PFSK-1 (cell line): ENCODE data around the gene NPSR1.

Source experiments
- FOXP2 ChIP-seq: optimal IDR thresholded peaks from 2 replicates; pipeline ENCODE3; 2011; ENCODE audit warnings: borderline replicate concordance, control low read depth, inconsistent platforms; ENCODE audit not compliant: insufficient read depth; ENCODE audit errors: extremely low read length, extremely low read depth
- POLR2AphosphoS5 ChIP-seq: IDR thresholded peaks from 2 replicates; pipeline ENCODE4 v1.6.1; 2012; ENCODE audit warnings: low read depth, mild to moderate bottlenecking, control low read depth, low read length, moderate library complexity
- SIN3A ChIP-seq: IDR thresholded peaks from 2 replicates; pipeline ENCODE4 v1.6.1; 2012; ENCODE audit warnings: mild to moderate bottlenecking, low read length, moderate library complexity, borderline replicate concordance; ENCODE audit not compliant: insufficient read depth
- TAF1 ChIP-seq: IDR thresholded peaks from 2 replicates; pipeline ENCODE4 v1.6.1; 2012; ENCODE audit warnings: low read length, control low read depth, borderline replicate concordance; ENCODE audit not compliant: insufficient read depth
- TF ChIP-seq, protein P1 (sequence below), 2 experiments: IDR thresholded peaks; 2 replicates each; pipeline versions ENCODE4 v1.6.1 to v1.8.0; 2011 to 2012; ENCODE audit warnings: low read depth in 2 of 2, low read length in 2 of 2, control low read depth in 1 of 2, inconsistent platforms in 1 of 2, mild to moderate bottlenecking in 1 of 2, moderate library complexity in 1 of 2; ENCODE audit not compliant: insufficient read depth in 1 of 2

NPSR1 gene

DNA sequence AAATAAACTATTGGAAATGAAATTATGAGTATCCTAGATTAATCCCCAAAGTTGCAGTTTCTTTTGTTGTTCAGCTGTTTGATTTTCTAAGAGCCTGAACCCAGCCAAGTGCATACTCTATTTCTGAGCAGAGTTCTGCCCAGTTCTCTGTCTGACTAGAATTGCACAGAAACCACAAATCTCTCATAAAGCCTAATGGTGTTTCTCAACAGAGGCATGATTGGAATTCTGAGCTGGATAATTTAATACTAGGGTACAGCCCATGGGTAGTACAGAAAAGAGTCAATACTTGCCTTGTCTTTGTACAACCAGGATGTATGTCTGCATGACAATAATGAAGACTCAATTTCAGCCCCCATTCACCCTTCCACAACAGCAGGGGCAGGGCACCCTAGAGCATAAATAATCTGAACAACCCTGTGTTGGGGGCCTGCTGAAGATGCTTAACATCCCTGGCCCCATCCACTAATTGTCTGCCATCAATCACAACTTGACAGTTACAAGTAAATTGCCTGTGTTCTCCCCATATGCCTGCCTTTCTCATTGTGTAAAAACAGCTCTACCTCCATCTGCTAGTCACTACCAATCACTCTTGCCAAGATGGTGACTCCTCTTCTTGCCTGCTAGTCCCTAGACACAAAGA lies 114.4 kb downstream of the NPSR1 start:
- TF ChIP-seq, protein P1, sequence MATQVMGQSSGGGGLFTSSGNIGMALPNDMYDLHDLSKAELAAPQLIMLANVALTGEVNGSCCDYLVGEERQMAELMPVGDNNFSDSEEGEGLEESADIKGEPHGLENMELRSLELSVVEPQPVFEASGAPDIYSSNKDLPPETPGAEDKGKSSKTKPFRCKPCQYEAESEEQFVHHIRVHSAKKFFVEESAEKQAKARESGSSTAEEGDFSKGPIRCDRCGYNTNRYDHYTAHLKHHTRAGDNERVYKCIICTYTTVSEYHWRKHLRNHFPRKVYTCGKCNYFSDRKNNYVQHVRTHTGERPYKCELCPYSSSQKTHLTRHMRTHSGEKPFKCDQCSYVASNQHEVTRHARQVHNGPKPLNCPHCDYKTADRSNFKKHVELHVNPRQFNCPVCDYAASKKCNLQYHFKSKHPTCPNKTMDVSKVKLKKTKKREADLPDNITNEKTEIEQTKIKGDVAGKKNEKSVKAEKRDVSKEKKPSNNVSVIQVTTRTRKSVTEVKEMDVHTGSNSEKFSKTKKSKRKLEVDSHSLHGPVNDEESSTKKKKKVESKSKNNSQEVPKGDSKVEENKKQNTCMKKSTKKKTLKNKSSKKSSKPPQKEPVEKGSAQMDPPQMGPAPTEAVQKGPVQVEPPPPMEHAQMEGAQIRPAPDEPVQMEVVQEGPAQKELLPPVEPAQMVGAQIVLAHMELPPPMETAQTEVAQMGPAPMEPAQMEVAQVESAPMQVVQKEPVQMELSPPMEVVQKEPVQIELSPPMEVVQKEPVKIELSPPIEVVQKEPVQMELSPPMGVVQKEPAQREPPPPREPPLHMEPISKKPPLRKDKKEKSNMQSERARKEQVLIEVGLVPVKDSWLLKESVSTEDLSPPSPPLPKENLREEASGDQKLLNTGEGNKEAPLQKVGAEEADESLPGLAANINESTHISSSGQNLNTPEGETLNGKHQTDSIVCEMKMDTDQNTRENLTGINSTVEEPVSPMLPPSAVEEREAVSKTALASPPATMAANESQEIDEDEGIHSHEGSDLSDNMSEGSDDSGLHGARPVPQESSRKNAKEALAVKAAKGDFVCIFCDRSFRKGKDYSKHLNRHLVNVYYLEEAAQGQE (IDR thresholded peaks at IDR 0.05; ENCODE audit: insufficient read depth in 1 of 2, low read depth in 2 of 2, low read length in 2 of 2) = no peak
- TF ChIP-seq FOXP2 = no peak

DNA sequence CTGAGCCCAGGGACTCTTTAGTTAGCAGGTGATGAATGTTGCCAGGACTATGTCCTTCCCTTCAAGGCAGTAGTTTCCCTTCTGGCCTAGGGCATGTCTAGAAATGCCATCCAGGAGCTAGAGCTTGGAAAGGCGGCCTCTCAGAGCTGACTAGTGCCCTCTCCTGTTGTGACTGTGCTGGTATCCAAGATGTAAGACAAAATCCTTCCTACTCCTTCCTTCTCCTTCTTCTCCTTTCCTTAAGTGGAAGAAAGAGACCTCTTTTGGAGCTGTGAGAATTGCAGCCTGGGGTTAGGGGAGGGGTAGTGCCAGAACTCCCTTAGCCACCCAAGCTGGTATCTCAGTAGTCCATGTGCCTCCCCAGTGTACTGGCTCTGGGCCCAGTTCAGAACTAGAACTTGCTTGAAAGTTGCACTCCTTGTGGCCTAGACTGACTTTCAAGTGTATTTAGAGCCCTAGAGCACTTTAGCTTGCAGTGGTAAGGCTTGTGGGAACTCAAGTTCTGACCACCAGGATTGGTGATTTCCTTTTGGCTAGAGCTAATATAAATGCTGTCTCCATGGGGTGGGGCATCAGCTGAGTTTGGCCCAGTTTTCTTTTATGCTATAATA lies 118.8 kb downstream of the NPSR1 start:
- no peak for TF ChIP-seq TAF1
- no peak for TF ChIP-seq POLR2AphosphoS5
- TF ChIP-seq, protein P1 (IDR thresholded peaks at IDR 0.05; ENCODE audit: insufficient read depth in 1 of 2, low read depth in 2 of 2, low read length in 2 of 2) = no peak
- TF ChIP-seq FOXP2 = no peak

GRCh38 chr7:34780546-34780945 lies 122.5 kb downstream of the NPSR1 start:
- TF ChIP-seq SIN3A = no peak
- TF ChIP-seq POLR2AphosphoS5 = no peak
- no peak for TF ChIP-seq FOXP2
- no peak for TF ChIP-seq TAF1
- TF ChIP-seq, protein P1 (IDR thresholded peaks at IDR 0.05; ENCODE audit: insufficient read depth in 1 of 2, low read depth in 2 of 2, low read length in 2 of 2) = no peak

DNA sequence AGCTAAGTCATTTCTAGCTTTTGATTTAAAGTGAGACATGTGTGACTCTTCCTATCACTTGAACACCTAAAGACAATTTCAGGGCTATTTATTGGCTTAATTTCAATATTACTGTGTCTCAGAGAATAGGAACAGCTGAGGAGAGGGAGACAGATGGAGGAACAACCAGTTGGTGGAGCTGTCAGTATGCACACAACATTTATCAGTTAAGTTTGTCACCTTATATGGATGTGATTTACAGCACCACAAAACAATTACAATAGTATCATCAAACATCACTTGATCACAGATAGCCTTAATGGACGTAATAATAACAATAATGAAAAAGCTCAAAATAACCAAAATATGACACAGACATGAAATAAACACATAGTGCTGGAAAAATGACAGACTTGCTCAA lies 129.6 kb downstream of the NPSR1 start:
- no peak for TF ChIP-seq TAF1
- TF ChIP-seq FOXP2 = no peak
- TF ChIP-seq, protein P1 (IDR thresholded peaks at IDR 0.05; ENCODE audit: insufficient read depth in 1 of 2, low read depth in 2 of 2, low read length in 2 of 2) = no peak
- no peak for TF ChIP-seq SIN3A
- no peak for TF ChIP-seq POLR2AphosphoS5

DNA sequence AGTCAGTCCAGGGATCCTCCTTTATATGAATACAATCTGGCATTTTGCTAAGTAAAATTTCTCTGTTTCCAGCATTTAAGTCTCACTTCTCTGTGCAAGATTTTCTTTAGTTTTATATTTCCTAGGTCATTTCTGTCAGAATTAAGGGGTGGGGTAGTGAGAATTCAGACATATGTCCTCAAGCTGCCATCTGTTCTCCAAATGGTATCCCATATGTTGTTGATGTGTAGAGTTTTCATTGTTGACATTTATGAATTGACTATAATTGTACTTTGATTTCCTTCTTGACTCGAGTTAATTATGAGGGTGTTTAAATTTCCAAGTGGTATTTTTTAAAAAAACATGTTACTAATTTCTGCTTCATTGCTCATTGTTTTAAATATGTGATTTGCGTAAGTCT lies 148.8 kb downstream of the NPSR1 start:
- TF ChIP-seq, protein P1 (IDR thresholded peaks at IDR 0.05; ENCODE audit: insufficient read depth in 1 of 2, low read depth in 2 of 2, low read length in 2 of 2) = no peak
- TF ChIP-seq POLR2AphosphoS5 (no peak), FOXP2 (no peak), TAF1 (no peak), SIN3A (no peak)
